HUES64 (cell line): ENCODE results near the gene EMC10.
"Not testable (repeated sequence)": the region's sequence is repeated elsewhere in the genome, so short reads cannot be mapped to it uniquely, and the experiment has no call there.

Source experiments
- H3K27ac ChIP-seq: 2 replicates; pipeline ENCODE4 v1.7.0; 2013; ENCODE audit warnings: low read depth, low read length, inconsistent platforms
- H3K27me3 ChIP-seq: 2 replicates; pipeline ENCODE4 v1.6.1; 2013; ENCODE audit warnings: mild to moderate bottlenecking, low read length; ENCODE audit not compliant: insufficient read depth
- H3K36me3 ChIP-seq: 2 replicates; pipeline ENCODE4 v1.6.1; 2013; ENCODE audit warnings: mild to moderate bottlenecking, low read length; ENCODE audit not compliant: insufficient read depth
- H3K4me1 ChIP-seq: 2 replicates; pipeline ENCODE4 v1.6.1; 2013; ENCODE audit warnings: mild to moderate bottlenecking, low read length, moderate library complexity; ENCODE audit not compliant: insufficient read depth
- H3K4me3 ChIP-seq: 2 replicates; pipeline ENCODE4 v1.5.1; 2013; ENCODE audit warnings: mild to moderate bottlenecking, low read length, moderate library complexity
- H3K9ac ChIP-seq: 2 replicates; pipeline ENCODE4 v1.6.1; 2013; ENCODE audit warnings: mild to moderate bottlenecking, low read depth, low read length
- H3K9me3 ChIP-seq: 2 replicates; pipeline ENCODE4 v1.6.1; 2013; ENCODE audit warnings: low read depth, low read length; ENCODE audit not compliant: insufficient read depth
- WGBS: fragments of 150-250, 120-280 bp; methylation state at CpG from one replicate; pipeline ENCODE4 v1.1.7; 2013; ENCODE audit warnings: missing lambda C conversion rate; 5-methylcytosine and 5-hydroxymethylcytosine counted together

EMC10 gene

DNA sequence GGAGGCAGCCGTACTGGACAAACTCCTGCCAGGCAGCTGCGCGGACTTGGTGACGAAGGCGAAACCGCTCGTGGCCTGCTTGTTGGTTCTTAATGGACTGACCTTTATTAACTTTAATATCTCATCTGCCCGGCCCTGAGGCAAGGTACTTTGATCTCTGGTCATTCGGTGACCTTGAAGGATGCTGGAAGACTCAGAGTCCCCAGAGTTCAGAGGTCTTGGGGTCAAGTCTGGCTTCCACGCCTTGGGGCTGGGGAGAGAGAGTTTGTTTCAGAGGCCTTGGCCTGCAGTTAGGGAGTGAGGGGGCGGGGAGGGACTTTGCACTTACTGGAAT is 9.6 kb upstream of the EMC10 start:
- H3K9ac ChIP-seq, result no peak overlapping the region

DNA sequence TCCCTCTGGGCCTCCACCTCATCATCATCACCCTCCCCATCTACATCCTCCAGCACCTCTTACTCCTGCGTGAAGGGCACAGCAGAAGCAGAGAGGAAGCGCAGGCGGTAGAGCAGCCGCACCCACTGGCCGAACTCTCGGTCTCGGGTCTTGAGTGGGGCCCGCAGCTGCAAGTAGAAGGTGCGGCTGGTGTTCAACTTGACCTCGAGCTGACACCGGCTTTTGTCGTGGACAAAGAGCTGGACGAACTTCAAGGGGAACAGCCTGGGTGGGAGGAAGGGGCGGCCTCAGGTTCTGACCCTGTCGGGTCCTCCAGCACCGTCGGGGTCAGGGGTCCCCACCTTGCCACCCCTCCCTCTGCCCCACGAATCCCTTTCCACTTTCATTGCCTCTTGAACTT is 8.7 kb upstream of the EMC10 start:
- no peak overlapping the region for H3K4me3 ChIP-seq
- no peak overlapping the region for H3K27ac ChIP-seq
- H3K27me3 ChIP-seq, result no peaks in the 10 kb centered on the region
- H3K9ac ChIP-seq, result no peak overlapping the region
- peaks cover 5% of the 10 kb centered on the region; the same call in 1 of the 2 replicates for H3K9me3 ChIP-seq
- H3K36me3 ChIP-seq, result no peaks in the 10 kb centered on the region
- 92% methylated on average over 18 of the region's 18 CpGs for whole genome bisulfite sequencing
- no peaks in the 10 kb centered on the region for H3K4me1 ChIP-seq

More for the DNA sequence above, 9.6 kb upstream of the EMC10 start:
- no peaks in the 10 kb centered on the region for H3K36me3 ChIP-seq
- no peak overlapping the region for H3K27ac ChIP-seq
- H3K4me3 ChIP-seq, result no peak overlapping the region
- no peaks in the 10 kb centered on the region for H3K4me1 ChIP-seq
- 94% methylated on average over 11 of the region's 11 CpGs for WGBS
- H3K9me3 ChIP-seq, result peaks cover 2% of the 10 kb centered on the region; the same call in 1 of the 2 replicates
- H3K27me3 ChIP-seq, result no peaks in the 10 kb centered on the region

DNA sequence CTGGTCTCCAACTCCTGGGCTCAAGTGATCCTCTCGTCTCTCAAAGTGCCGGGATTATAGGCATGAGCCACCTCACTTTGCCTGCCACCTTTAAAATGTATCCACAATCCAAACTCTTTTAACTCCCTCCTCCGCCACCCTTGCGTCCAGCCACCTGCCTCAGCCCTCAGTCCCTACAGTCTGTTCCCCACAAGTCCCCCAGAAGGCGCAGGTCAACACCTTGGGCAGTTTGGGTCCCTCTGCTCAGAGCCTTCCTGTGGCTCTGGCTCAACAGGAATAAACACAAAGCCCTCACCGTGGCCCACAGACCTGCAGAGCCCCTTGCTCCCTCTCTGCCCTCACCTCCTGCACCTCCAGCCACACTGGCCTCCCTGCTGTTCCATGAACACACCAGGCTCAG is 7.5 kb upstream of the EMC10 start:
- Histone ChIP-seq H3K27ac (no peak overlapping the region), H3K4me1 (no peaks in the 10 kb centered on the region), H3K36me3 (no peaks in the 10 kb centered on the region), H3K4me3 (no peak overlapping the region), H3K9ac (no peak overlapping the region), H3K27me3 (no peaks in the 10 kb centered on the region), H3K9me3 (peaks cover 5% of the 10 kb centered on the region; the same call in 1 of the 2 replicates)
- 83% methylated on average over 6 of the region's 6 CpGs for WGBS

DNA sequence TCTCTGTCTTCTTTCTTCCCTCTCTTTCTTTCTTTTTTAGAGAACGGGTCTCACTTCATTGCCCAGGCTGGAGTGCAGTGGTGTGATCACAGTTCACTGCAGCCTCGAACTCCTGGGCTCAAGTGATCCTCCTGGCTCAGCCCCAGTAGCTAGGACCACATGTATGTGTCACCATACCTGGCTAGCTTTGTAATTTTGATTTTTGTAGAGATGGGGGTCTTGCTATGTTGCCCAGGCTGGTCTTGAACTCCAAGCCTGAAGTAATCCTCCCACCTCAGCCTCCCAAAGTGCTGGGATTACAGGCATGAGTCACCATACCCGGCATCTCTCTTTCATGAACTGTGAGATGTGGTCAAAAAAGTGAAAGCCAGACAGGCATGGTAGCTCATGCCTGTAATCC is 3.0 kb upstream of the EMC10 start:
- H3K36me3 ChIP-seq, H3K4me1 ChIP-seq, H3K27ac ChIP-seq, H3K27me3 ChIP-seq, H3K9me3 ChIP-seq, H3K9ac ChIP-seq, H3K4me3 ChIP-seq: not testable (repeated sequence)
- 75% methylated on average over 3 of the region's 3 CpGs for WGBS

DNA sequence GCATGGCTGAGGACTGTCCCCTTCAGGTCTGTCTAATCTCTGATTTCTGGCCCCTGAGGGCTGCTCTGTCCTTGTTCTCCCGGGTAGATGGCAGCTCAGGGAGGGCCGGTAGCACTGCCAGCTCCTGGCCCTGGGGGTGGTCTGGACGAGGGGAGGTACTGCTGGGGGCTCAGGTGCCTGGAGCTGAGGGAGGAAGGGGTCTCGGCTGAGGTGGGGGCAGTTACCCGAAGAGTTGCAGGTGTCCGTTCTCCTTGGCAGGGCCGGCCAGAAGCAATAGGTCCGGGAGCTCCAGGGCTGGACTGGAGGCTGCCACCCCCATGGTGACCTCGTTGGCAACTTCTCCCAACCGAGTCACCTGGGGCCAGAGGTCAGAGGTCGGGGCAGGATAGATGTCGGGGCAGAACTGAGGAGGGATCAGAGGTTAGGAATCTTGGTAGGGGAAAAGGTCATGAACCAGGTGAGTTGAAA is 1.2 kb upstream of the EMC10 start:
- Histone ChIP-seq H3K9ac (no peak overlapping the region), H3K4me1 (no peaks in the 10 kb centered on the region), H3K4me3 (no peak overlapping the region), H3K27me3 (no peaks in the 10 kb centered on the region), H3K27ac (no peak overlapping the region), H3K36me3 (peaks cover 19% of the 10 kb centered on the region), H3K9me3 (peaks cover 12% of the 10 kb centered on the region)
- WGBS, result 89% methylated on average over 12 of the region's 12 CpGs

DNA sequence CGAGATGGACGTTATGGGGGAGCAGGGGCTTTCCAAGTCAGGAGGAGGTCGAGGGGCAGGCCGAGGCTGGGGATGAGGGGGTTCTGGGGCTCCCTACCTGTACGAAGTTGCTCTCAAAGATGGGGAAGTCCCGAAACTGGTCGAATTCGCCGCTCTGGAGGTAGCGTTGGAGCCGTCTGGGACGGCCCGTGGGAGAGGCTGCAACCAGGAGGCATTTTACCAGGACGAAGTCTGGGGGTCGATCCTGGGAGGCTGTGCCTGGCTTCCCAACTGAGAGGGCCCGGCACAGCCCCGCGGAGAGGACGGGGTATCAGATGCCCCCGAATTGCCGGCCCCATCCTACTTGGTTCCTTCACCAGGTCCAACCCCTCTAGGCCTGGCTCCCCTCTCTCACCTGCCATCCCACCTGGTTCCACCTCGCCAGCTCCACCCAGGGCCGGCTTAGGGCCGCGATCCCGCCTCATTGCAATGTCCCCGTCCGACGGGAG is 527 bp upstream of the EMC10 start:
- peaks cover 12% of the 10 kb centered on the region for H3K9me3 ChIP-seq
- peaks cover 26% of the 10 kb centered on the region for H3K36me3 ChIP-seq
- H3K27me3 ChIP-seq, result no peaks in the 10 kb centered on the region
- H3K4me1 ChIP-seq, result no peaks in the 10 kb centered on the region
- H3K4me3 ChIP-seq, result peak overlapping the region; percentile 93
- no peak overlapping the region for H3K27ac ChIP-seq
- H3K9ac ChIP-seq, result no peak overlapping the region
- 75% methylated on average over 29 of the region's 29 CpGs for WGBS

DNA sequence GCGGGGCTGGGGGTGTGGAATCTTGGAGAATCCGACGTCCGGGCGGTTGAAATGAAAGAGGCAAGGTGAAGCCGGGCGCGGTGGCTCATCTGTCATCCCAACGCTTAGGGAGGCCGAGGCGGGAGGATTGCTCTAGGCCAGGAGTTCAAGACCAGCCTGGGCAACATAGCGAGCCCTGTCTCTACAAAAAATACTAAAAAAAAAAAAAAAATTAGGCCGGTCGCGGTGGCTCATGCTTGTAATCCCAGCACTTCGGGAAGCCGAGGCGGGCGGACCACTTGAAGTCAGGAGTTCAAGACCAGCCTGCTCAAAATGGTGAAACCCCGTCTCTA is 566 bp downstream of the EMC10 start:
- peak overlapping the region; percentile 93 for H3K4me3 ChIP-seq
- H3K9ac ChIP-seq, result peak overlapping the region; percentile 93
- peaks cover 7% of the 10 kb centered on the region for H3K9me3 ChIP-seq
- 19% methylated on average over 20 of the region's 20 CpGs for WGBS
- peaks cover 35% of the 10 kb centered on the region for H3K36me3 ChIP-seq
- no peaks in the 10 kb centered on the region for H3K27me3 ChIP-seq
- H3K4me1 ChIP-seq, result no peaks in the 10 kb centered on the region
- no peak overlapping the region for H3K27ac ChIP-seq

DNA sequence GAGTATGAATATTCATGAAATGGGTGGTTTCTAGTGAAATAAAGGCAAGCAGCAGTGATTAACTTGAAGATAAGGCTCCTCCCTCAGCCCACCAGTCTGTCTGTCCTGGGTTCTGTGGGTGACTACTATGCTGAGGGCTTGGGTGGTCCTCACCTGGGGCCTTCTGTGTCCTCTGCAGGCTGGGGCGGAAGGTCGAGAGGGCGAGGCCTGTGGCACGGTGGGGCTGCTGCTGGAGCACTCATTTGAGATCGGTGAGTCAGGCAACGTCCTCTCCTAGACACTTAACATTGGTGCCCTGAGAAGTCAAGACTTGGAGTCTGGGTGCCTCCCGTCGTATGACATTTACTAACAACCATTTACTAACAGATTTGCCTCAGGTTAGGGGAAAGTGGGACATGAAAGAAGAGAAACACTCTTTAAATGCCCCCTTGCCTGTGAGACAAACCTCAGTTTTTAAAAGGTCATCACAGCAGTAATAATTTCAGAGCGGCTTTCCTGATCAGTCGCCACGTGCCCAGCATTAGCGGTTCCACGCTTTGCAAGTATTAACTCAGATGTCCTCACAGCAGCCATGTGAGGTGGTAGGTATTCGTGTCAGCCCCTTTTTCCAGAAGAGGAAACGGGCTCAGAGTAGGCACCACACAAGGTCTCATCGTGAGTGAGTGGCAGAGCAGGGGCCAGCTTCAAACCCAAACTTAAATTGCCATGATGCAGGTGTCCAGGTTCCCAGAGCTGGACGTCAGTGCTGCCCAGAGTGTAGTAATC is 1.6 kb downstream of the EMC10 start:
- H3K9ac ChIP-seq, result no peak overlapping the region
- peaks cover 40% of the 10 kb centered on the region for H3K36me3 ChIP-seq
- no peak overlapping the region for H3K27ac ChIP-seq
- H3K27me3 ChIP-seq, result no peaks in the 10 kb centered on the region
- peaks cover 6% of the 10 kb centered on the region; the same call in 1 of the 2 replicates for H3K9me3 ChIP-seq
- no peaks in the 10 kb centered on the region for H3K4me1 ChIP-seq
- WGBS, result 96% methylated on average over 17 of the region's 17 CpGs
- 0 out of 2 replicates have a peak overlapping the region, but pooled peaks have one; percentile 93 for H3K4me3 ChIP-seq

DNA sequence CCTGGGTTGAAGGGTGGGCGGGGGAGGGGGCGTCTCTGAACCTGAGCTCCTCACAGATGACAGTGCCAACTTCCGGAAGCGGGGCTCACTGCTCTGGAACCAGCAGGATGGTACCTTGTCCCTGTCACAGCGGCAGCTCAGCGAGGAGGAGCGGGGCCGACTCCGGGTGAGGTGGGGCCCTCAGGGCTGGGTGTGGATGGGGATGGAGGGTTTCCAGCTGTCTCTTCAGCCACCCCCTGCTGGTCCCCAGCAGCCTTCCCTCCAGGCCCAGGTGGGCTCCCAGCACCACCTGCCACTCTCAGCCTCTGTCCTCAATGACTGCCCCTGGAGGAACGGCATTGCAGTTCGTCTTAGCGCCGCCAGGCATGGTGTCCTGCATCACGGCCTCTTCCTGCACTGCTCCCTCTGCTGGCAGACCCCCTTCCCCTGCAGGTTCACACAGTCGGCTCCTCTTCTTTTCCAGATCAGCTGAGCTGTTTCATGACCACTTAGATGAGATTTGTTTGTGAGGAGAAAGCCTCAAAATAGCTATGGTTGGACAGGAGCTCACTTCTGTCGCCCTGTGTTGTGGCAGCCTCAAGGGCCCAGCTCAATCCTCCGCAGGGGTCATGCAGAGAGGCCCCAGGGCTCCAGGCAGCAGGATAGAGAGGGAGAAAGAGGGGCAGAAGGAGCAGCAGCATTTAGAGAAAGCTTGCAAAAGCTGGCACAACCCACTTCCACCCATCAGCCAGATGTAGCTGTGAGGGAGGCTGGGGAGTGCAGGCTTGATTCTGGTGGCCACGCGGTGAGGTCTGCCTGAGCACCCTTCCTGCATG is 2.8 kb downstream of the EMC10 start:
- Histone ChIP-seq H3K27ac (no peak overlapping the region), H3K4me1 (no peaks in the 10 kb centered on the region), H3K9ac (no peak overlapping the region), H3K4me3 (no peak overlapping the region), H3K36me3 (peaks cover 44% of the 10 kb centered on the region), H3K27me3 (no peaks in the 10 kb centered on the region), H3K9me3 (peaks cover 6% of the 10 kb centered on the region; the same call in 1 of the 2 replicates)
- 89% methylated on average over 19 of the region's 19 CpGs for WGBS

DNA sequence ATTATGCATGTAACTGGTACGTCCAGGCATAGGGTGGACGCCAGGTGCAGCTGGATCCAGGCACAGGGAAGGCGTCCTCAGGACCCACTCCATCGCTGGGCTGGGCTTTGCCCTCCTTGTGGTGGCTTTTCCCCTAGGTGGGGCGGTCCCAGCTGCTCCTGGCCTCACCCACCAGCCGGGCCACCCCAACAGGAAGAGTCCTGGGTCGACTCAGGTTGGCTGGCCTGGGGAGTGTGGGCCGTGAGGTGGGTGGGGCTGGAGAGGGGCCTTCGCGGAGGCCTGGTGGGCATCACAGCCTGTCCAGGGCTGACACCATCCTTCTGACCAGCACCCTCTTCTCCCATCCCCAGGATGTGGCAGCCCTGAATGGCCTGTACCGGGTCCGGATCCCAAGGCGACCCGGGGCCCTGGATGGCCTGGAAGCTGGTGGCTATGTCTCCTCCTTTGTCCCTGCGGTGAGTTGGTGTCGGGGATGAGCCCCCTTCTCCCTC is 3.5 kb downstream of the EMC10 start:
- Histone ChIP-seq H3K36me3 (peaks cover 44% of the 10 kb centered on the region), H3K4me1 (no peaks in the 10 kb centered on the region), H3K9me3 (peaks cover 8% of the 10 kb centered on the region; the same call in 1 of the 2 replicates), H3K4me3 (no peak overlapping the region), H3K9ac (no peak overlapping the region), H3K27me3 (no peaks in the 10 kb centered on the region), H3K27ac (no peak overlapping the region)
- WGBS, result 93% methylated on average over 16 of the region's 16 CpGs
